Activated CD8-positive, alpha-beta memory T cell treated with anti-CD3 and anti-CD28 coated beads for 1 hour (primary cell): ENCODE results near the gene ABCB6.
A peak's percentile ranks its signal among the peaks of the same experiment; 100 is the strongest.

Source experiments
- DNase-seq, 2 donors: peaks; one replicate each; pipeline ENCODE4 v3.0.0-alpha.2; 2020; ENCODE audit warnings: low read depth in 1 of 2; ENCODE audit errors: extremely low read depth in 1 of 2

The ABCB6 gene

DNA sequence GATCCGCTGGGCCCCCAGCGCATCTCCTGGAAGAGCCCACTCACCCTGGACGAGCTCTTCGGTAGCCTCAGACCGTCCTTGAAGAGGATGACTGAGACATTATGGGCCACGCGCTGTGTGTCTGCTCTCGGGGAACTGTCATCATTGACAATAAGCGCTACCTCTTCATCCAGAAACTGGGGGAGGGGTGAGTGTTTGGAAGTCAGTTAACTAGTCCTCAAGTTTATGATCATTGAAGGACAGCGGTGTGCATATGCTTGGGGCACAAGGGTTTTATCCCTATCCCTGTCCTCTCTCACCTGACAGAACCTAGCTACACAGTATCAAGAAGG is 27.1 kb upstream of the ABCB6 start:
- no peak for DNase-seq

- DNase-seq = peak in 1 of 2 donors; percentile 86
These were observed 26.6 kb upstream of the ABCB6 start, which contains the start of the genes GLB1L and STK16 for GRCh38 chr2:219245148-219245898. GLB1L (minus strand) TSS chr2:219245444; CDS start chr2:219243573, 1,871 bp downstream. STK16 (plus strand) TSS chr2:219245479; CDS start chr2:219246000, 521 bp downstream.

GRCh38 chr2:219244789-219245147 is 26.0 kb upstream of the ABCB6 start:
- no peak for DNase-seq

DNA sequence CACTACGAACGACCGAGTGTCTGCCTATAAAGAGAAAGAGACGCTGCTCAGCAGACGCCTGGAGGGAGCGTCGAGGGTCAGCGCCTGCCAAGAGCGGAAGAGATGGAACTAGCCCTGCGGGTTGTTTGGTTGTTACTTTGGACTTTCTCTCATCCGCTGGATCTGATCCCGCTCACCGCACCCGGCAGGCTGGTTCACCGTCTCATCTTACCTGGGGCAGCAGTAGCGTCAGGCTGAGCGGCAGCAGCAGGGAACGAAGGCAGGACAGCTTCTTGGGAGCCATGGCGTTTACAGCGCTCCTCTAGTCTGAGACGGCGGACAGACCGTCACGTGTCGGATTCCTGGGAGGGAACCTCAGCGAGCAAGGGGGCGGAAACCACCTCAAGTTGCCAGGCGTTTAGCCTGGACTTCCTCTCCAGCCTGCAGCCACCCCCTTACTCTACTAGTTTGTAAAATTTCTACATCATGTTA is 24.6 kb upstream of the ABCB6 start:
- no peak for DNase-seq

DNA sequence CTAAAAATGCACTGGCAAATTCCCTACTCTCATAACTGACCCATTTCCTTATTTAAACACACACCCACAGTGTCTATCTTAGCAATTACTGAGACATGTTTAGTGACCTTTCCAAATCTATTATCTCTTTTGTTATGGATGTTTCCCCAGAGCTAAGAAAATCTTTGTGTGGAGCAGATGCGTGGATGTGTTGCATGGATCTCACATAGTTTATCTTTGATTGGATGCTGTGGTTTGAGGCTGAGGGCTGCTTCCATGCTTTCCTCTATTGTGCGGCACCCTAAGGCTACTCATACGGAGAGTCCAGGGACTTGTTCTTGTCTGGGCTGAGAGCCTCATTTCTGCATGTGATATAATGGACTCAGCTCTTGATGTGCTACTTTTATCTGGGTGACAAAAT is 15.6 kb upstream of the ABCB6 start:
- no peak for DNase-seq

DNA sequence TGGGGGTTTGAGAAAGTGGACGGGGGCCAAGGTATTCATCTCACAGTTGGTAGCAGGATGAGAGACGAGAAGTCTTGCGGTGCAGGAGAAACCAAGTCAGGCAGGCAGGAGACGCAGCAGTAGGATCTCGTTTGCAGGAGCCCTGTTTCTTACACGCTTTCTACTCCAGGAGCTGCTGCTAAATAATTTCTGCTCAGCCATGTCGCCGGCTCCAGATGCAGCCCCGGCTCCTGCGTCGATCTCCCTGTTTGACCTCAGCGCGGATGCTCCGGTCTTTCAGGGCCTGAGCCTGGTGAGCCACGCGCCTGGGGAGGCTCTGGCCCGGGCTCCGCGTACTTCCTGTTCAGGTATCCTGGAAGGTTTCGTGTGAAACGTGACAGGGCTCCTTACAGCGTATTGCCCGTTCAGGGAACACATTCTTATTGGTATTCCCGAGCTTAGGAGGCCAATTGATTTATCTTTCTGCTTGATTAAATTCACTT is 11.3 kb upstream of the ABCB6 start:
- no peak for DNase-seq

GRCh38 chr2:219229305-219230058 is 10.7 kb upstream of the ABCB6 start, which contains the start of the genes ANKZF1 and ATG9A:
ANKZF1 (plus strand) TSS chr2:219229806; CDS start chr2:219230258, 452 bp downstream.
ATG9A (minus strand) TSS chr2:219229636; CDS start chr2:219228024, 1,612 bp downstream.
- peak; percentile 93 to 94 for DNase-seq

GRCh38 chr2:219228911-219229304 is 10.2 kb upstream of the ABCB6 start:
- no peak for DNase-seq

DNA sequence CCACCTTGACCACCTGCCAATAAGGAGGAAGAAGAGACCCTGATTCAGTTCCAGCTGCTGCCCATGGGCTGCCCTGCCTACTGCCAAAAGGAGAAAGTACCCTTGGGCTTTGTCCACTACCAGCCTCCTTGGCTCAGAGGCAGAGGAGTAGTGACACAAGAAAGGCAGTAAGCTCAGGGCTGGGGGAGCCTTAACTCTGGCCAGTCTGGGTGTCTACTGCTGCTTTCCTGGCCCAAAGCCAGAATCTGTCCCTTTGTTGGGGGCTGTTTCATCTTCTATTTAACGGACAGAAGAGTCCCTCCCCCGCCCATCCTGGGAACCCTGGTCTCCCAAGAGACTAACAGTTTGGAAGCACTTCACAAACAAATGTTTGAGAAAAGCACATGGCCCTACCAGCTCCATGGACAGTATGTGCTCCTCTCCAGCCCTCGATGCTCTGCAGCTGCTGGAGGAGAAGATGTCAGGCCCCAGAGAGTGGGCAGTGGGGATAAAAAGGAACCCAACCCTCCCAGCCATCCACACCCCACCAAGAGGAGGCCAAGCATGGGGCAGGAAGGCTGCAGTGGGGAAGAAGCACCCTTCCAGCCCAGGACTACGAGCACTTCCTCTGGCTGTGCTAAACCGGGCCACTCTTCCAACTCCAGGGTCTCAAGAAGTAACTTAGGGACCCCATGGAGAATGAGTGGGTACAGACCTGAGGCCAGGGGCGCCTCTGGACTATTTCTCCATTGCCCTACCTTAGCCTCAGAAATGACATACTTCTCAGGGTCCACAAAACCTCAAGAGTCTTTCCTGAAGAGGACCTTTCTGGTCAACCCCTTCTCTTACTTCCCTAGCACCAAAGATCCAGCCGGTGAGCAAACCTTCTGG is 9.5 kb upstream of the ABCB6 start:
- DNase-seq = no peak

- no peak for DNase-seq
These were observed 6.6 kb upstream of the ABCB6 start for GRCh38 chr2:219225350-219225749.

DNA sequence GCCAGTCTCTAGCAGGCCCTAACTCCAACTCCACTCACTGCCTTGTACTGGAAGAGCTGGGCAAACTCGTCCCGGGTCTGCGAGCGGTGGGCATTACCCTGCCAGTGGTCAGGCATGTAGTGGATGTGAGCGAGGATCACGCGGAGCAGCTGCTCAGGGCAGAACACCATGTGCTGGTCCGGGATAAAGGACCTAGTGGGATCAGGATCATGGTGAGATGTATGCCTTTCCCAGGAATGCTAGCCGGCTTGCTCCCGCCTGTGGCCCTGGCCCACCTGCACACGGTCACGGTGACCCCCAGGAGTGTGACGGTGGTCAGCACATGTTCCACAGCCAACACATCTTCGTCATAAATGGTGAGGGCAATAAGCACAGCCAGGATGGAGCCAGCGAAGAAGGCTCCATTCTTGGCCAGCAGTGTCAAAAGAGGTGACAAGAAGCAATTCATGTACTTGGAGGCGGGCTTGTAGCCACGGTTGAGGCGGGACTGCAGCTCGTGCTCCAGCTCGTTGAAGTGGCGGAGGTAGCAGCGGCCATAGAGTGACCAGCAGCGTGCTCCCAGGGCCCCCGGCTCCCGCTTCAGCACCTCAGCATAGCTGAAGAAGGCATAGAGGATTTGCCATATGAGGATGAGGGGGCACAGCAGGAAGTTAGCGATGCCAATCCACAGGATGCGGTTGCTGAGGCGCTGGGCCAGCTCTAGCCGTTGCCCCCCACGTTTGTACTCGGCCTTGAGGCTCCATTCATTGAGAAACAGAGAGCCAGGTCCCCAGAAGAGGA is 5.3 kb upstream of the ABCB6 start:
- no peak for DNase-seq

DNA sequence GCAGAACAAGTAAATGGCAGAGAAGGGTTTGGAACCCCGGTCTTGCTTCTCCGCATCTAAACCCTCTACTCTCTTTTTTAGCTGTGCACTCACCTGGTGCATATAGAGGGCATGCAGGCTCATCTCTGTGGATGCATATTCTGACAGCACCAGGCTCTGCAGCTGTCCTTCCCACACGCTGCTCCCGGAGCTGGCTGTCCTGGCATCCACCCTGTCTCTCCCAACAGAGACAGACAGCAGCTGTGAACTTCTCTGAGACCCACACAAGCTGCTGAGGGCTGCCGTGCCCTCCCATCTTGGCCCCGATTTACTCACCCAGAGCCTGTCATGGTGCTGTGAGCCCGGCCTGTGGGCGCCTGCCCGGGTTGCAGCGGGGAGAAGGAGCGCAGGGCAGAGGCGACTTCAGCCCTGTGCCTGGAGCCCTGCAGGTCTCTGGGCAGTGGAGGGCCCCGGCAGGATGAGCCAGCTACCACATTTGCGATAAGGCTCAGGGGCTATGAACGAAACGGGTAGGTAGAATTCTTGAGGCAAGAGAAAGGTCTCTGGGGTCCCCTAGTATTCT is 3.3 kb upstream of the ABCB6 start:
- no peak for DNase-seq

GRCh38 chr2:219220652-219221402 is 2.1 kb upstream of the ABCB6 start:
- no peak for DNase-seq

- no peak for DNase-seq
These were observed 1.2 kb upstream of the ABCB6 start for GRCh38 chr2:219219784-219220532.

GRCh38 chr2:219218217-219218731 is 484 bp downstream of the ABCB6 start:
- no peak for DNase-seq

GRCh38 chr2:219216535-219216915 is 2.2 kb downstream of the ABCB6 start:
- no peak for DNase-seq

GRCh38 chr2:219215871-219216534 is 2.8 kb downstream of the ABCB6 start:
- DNase-seq = no peak

DNA sequence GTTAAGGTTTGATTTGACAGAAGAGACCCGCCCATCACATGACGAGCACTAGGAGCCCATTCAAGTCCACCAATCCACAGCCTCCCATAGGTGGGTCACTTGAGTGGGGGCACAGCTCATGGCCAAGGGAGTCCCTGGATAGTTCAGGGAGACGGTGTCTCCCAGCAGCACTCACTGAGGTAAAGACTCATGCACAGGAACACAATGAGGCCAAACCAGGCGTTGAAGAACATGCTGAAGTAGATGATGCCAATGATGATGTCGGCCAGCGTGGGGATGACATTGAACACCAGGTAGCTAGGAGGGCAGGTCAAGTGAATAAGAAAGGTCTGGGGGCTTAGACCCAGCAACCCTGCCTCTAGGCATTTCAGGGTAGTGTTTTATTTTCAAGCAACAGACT is 4.0 kb downstream of the ABCB6 start:
- DNase-seq = no peak
